HEK293 (cell line): ENCODE measurements around the gene AFF2.
A peak's percentile ranks its signal among the peaks of the same experiment; 100 is the strongest.

Experiments used
- CTCF ChIA-PET: fragments of 350-600 bp; formaldehyde crosslinking; extraction: SDS; loops from one replicate; lab custom pipeline; 2021; ENCODE audit warnings: antibody characterized with exemption; lab: Yijun Ruan, JAX
- POLR2A ChIA-PET: fragments of 300-600 bp; formaldehyde crosslinking; extraction: SDS; loops from one replicate; lab custom pipeline; 2020; ENCODE audit warnings: antibody characterized with exemption, inconsistent platforms; lab: Yijun Ruan, JAX
- H3K27ac ChIP-seq: fragments of 200-500 bp; sonication (Bioruptor generic); 2 replicates; pipeline ENCODE4 v1.5.1; 2014; ENCODE audit warnings: low read depth, low read length, control low read depth, inconsistent platforms; ENCODE audit errors: extremely low read depth
- H3K36me3 ChIP-seq, 2 experiments: fragments of 200-500 bp in 1 of 2; sonication (Bioruptor generic) in 1 of 2; 1 replicate in 1 of 2; 2 replicates in 1 of 2; pipeline ENCODE4 v1.5.1; 2014 to 2017; ENCODE audit warnings: inconsistent platforms in 2 of 2, low read length in 2 of 2; ENCODE audit not compliant: control insufficient read depth in 2 of 2, insufficient read depth in 1 of 2
- H3K4me1 ChIP-seq: fragments of 200-500 bp; sonication (Bioruptor generic); 2 replicates; pipeline ENCODE4 v1.5.1; 2014; ENCODE audit warnings: mild to moderate bottlenecking, low read length, inconsistent platforms; ENCODE audit not compliant: control insufficient read depth, insufficient read depth
- H3K4me3 ChIP-seq: 2 replicates; pipeline ENCODE4 v1.5.1; 2011; ENCODE audit warnings: low read depth, mild to moderate bottlenecking, control low read depth, low read length, moderate library complexity
- H3K9me3 ChIP-seq: fragments of 200-500 bp; sonication (Bioruptor generic); 2 replicates; pipeline ENCODE4 v1.5.1; 2014; ENCODE audit warnings: low read depth, low read length, inconsistent platforms; ENCODE audit not compliant: control insufficient read depth, insufficient read depth
- BCL6B ChIP-seq: fragments of 450-650 bp; formaldehyde crosslinking; IDR thresholded peaks from 2 replicates; pipeline ENCODE4 v1.5.1; 2017; ENCODE audit warnings: missing biosample characterization, missing genetic modification characterization
- FEZF1 ChIP-seq: fragments of 450-650 bp; formaldehyde crosslinking; IDR thresholded peaks from 2 replicates; pipeline ENCODE4 v1.5.1; 2016; ENCODE audit warnings: missing biosample characterization, missing genetic modification characterization
- GLI2 ChIP-seq: fragments of 450-650 bp; formaldehyde crosslinking; IDR thresholded peaks from 2 replicates; pipeline ENCODE4; 2017; ENCODE audit warnings: missing biosample characterization, missing genetic modification characterization, low read depth, borderline replicate concordance
- HIC1 ChIP-seq: fragments of 450-650 bp; formaldehyde crosslinking; IDR thresholded peaks from 2 replicates; pipeline ENCODE4 v1.5.1; 2016; ENCODE audit warnings: missing biosample characterization, missing genetic modification characterization
- IKZF3 ChIP-seq: fragments of 450-650 bp; IDR thresholded peaks from 2 replicates; pipeline ENCODE4 v1.5.0; 2018; ENCODE audit warnings: missing biosample characterization, mild to moderate bottlenecking, missing genetic modification characterization, moderate library complexity
- KLF10 ChIP-seq: fragments of 450-650 bp; IDR thresholded peaks from 2 replicates; pipeline ENCODE4 v1.5.1; 2018; ENCODE audit warnings: missing biosample characterization, mild to moderate bottlenecking, missing genetic modification characterization
- KLF9 ChIP-seq: fragments of 450-650 bp; formaldehyde crosslinking; IDR thresholded peaks from 2 replicates; pipeline ENCODE4 v1.5.1; 2016; ENCODE audit warnings: missing biosample characterization, missing genetic modification characterization, low read depth
- TRIM28 ChIP-seq: IDR thresholded peaks from 2 replicates; pipeline ENCODE4 v1.6.1; 2011; ENCODE audit warnings: low read length, control low read depth, borderline replicate concordance
- WT1 ChIP-seq: fragments of 450-650 bp; formaldehyde crosslinking; IDR thresholded peaks from 2 replicates; pipeline ENCODE4 v1.5.1; 2016; ENCODE audit warnings: missing biosample characterization, missing genetic modification characterization
- YY1 ChIP-seq: fragments of 450-650 bp; formaldehyde crosslinking; IDR thresholded peaks from 2 replicates; pipeline ENCODE4 v1.5.1; 2018; ENCODE audit warnings: missing biosample characterization, missing genetic modification characterization
- ZBTB1 ChIP-seq: fragments of 450-650 bp; formaldehyde crosslinking; IDR thresholded peaks from 2 replicates; pipeline ENCODE4 v1.5.1; 2016; ENCODE audit warnings: missing biosample characterization, missing genetic modification characterization
- ZBTB44 ChIP-seq: fragments of 450-650 bp; IDR thresholded peaks from 2 replicates; pipeline ENCODE4 v1.5.1; 2018; ENCODE audit warnings: missing biosample characterization, mild to moderate bottlenecking, missing genetic modification characterization
- ZBTB7A ChIP-seq: fragments of 450-650 bp; formaldehyde crosslinking; IDR thresholded peaks from 2 replicates; pipeline ENCODE4 v1.5.1; 2016; ENCODE audit warnings: low read depth, missing biosample characterization, missing genetic modification characterization
- ZFHX2 ChIP-seq: fragments of 450-650 bp; formaldehyde crosslinking; conservative IDR thresholded peaks from 2 replicates; pipeline ENCODE4 v1.5.1; 2016; ENCODE audit warnings: missing biosample characterization, missing genetic modification characterization
- ZNF140 ChIP-seq: fragments of 450-650 bp; formaldehyde crosslinking; IDR thresholded peaks from 2 replicates; pipeline ENCODE4 v1.5.1; 2016; ENCODE audit warnings: missing biosample characterization, missing genetic modification characterization
- ZNF184 ChIP-seq: fragments of 450-650 bp; IDR thresholded peaks from 2 replicates; pipeline ENCODE4 v1.5.1; 2018; ENCODE audit warnings: missing biosample characterization, mild to moderate bottlenecking, missing genetic modification characterization
- ZNF214 ChIP-seq: fragments of 450-650 bp; formaldehyde crosslinking; IDR thresholded peaks from 2 replicates; pipeline ENCODE4 v1.5.1; 2017; ENCODE audit warnings: missing biosample characterization, mild to moderate bottlenecking, missing genetic modification characterization, borderline replicate concordance
- ZNF341 ChIP-seq: fragments of 450-650 bp; formaldehyde crosslinking; IDR thresholded peaks from 2 replicates; pipeline ENCODE4; 2016; ENCODE audit warnings: low read depth, missing biosample characterization, missing genetic modification characterization
- ZNF350 ChIP-seq: fragments of 450-650 bp; formaldehyde crosslinking; IDR thresholded peaks from 2 replicates; pipeline ENCODE4 v1.5.0; 2017; ENCODE audit warnings: missing biosample characterization, mild to moderate bottlenecking, missing genetic modification characterization
- ZNF37A ChIP-seq: fragments of 450-650 bp; IDR thresholded peaks from 2 replicates; pipeline ENCODE4 v1.5.1; 2018; ENCODE audit warnings: missing biosample characterization, missing genetic modification characterization
- ZNF549 ChIP-seq: fragments of 450-650 bp; IDR thresholded peaks from 2 replicates; pipeline ENCODE4 v1.5.1; 2018; ENCODE audit warnings: missing biosample characterization, missing genetic modification characterization, mild to moderate bottlenecking, inconsistent platforms, moderate library complexity
- ZNF561 ChIP-seq: fragments of 450-650 bp; IDR thresholded peaks from 2 replicates; pipeline ENCODE4 v1.5.1; 2018; ENCODE audit warnings: missing biosample characterization, missing genetic modification characterization, borderline replicate concordance
- ZNF596 ChIP-seq: fragments of 450-650 bp; IDR thresholded peaks from 2 replicates; pipeline ENCODE4 v1.5.0; 2018; ENCODE audit warnings: missing biosample characterization, mild to moderate bottlenecking, missing genetic modification characterization, moderate library complexity
- ZNF626 ChIP-seq: fragments of 450-650 bp; sonication (Bioruptor Pico); formaldehyde crosslinking; IDR thresholded peaks from 2 replicates; pipeline ENCODE4 v1.5.1; 2018; ENCODE audit warnings: missing biosample characterization, missing genetic modification characterization, inconsistent platforms
- ZNF830 ChIP-seq: fragments of 450-650 bp; IDR thresholded peaks from 2 replicates; pipeline ENCODE4 v1.5.0; 2018; ENCODE audit warnings: missing biosample characterization, missing genetic modification characterization, low read depth, mild to moderate bottlenecking, moderate library complexity
- TF ChIP-seq, protein P1 (sequence below): fragments of 450-650 bp; formaldehyde crosslinking; IDR thresholded peaks from 2 replicates; pipeline ENCODE4 v1.5.1; 2017; ENCODE audit warnings: missing biosample characterization, missing genetic modification characterization
- TF ChIP-seq, protein P2 (sequence below): fragments of 450-650 bp; formaldehyde crosslinking; IDR thresholded peaks from 2 replicates; pipeline ENCODE4 v1.5.1; 2016; ENCODE audit warnings: missing biosample characterization, missing genetic modification characterization

The AFF2 gene

DNA sequence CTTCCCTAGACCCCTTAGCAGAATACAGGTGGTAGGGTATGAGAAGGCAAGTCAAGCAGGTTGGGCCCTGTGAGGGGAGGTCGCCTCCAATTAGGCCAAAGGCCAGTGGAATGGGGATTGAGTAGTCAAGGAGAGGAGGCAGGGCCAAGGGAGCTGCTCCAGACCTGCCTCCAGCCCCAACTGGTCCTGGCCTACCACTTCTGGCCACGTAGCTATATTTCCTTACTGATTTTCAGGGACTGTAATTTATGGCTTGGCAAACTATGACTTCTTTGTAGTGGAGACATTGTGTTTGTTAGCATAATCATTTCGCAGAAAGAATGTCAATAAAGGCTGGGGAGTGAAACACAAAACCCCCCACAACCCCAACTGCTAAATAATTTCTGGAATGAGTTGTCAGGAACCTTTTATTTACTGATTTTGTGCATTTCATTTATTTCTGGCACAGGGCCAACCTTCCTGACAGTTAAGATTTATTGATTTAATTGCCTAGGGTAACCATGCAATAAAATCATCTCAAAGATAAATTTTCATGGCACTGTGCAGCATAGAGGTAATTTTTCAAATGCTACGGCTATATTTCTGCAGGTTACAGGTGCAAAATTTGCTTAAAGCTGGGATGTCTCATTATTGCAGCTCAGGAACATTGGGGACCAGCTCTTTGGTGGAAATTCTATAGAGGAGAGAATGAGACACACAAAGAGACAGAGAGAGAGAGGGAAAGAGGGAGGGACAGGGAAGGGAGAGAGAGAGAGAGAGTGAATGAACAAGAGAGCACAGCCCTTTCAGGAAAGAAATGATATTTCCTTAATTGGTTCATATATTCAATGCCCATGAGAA, 509.8 kb downstream of the AFF2 start:
- ChIA-PET POLR2A (interaction anchor here (0.6 kb wide), 1 partner anchor 197 kb away, joined by 3 read pairs; no protein-coding TSS in a partner anchor), CTCF (no interaction called here)
- Histone ChIP-seq H3K36me3 (no peaks in the 10 kb centered on the region), H3K4me1 (peaks cover 13% of the 10 kb centered on the region), H3K27ac (peak overlapping the region; percentile 70), H3K9me3 (no peaks in the 10 kb centered on the region), H3K4me3 (no peak overlapping the region)
- peak; percentile 93 for TF ChIP-seq WT1 (tag by site-specific recombination)
- peak; percentile 80 for TF ChIP-seq ZNF37A
- no peak for TF ChIP-seq YY1 (tag by site-specific recombination)
- TF ChIP-seq ZBTB7A (tag by site-specific recombination) = no peak
- TF ChIP-seq, protein P1, sequence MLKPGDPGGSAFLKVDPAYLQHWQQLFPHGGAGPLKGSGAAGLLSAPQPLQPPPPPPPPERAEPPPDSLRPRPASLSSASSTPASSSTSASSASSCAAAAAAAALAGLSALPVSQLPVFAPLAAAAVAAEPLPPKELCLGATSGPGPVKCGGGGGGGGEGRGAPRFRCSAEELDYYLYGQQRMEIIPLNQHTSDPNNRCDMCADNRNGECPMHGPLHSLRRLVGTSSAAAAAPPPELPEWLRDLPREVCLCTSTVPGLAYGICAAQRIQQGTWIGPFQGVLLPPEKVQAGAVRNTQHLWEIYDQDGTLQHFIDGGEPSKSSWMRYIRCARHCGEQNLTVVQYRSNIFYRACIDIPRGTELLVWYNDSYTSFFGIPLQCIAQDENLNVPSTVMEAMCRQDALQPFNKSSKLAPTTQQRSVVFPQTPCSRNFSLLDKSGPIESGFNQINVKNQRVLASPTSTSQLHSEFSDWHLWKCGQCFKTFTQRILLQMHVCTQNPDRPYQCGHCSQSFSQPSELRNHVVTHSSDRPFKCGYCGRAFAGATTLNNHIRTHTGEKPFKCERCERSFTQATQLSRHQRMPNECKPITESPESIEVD (tag by site-specific recombination) = peak; percentile 68
- TF ChIP-seq ZNF596 (tag by site-specific recombination) = peak; percentile 62; the same call in 1 of the 2 replicates
- 0 out of 2 replicates have a peak, but pooled peaks have one; percentile 42 for TF ChIP-seq BCL6B (tag by site-specific recombination)
- TF ChIP-seq KLF10 (tag by site-specific recombination) = peak; percentile 47; the same call in 1 of the 2 replicates
- peak; percentile 67; the same call in 1 of the 2 replicates for TF ChIP-seq ZNF214 (tag by site-specific recombination)
- 0 out of 2 replicates have a peak, but pooled peaks have one; percentile 29 for TF ChIP-seq IKZF3 (tag by site-specific recombination)
- peak; percentile 80 for TF ChIP-seq ZNF626 (tag by site-specific recombination)
- peak; percentile 63; the same call in 1 of the 2 replicates for TF ChIP-seq ZNF549 (tag by site-specific recombination)
- TF ChIP-seq KLF9 (tag by site-specific recombination) = no peak
- no peak for TF ChIP-seq ZFHX2 (tag by site-specific recombination)
- peak; percentile 60; the same call in 1 of the 2 replicates for TF ChIP-seq ZNF184 (tag by site-specific recombination)
- TF ChIP-seq ZNF140 (tag by site-specific recombination) = no peak
- TF ChIP-seq ZBTB1 (tag by site-specific recombination) = no peak
- TF ChIP-seq ZNF350 = peak; percentile 40; the same call in 1 of the 2 replicates
- peak; percentile 35 for TF ChIP-seq FEZF1 (tag by site-specific recombination)
- TF ChIP-seq, protein P2, sequence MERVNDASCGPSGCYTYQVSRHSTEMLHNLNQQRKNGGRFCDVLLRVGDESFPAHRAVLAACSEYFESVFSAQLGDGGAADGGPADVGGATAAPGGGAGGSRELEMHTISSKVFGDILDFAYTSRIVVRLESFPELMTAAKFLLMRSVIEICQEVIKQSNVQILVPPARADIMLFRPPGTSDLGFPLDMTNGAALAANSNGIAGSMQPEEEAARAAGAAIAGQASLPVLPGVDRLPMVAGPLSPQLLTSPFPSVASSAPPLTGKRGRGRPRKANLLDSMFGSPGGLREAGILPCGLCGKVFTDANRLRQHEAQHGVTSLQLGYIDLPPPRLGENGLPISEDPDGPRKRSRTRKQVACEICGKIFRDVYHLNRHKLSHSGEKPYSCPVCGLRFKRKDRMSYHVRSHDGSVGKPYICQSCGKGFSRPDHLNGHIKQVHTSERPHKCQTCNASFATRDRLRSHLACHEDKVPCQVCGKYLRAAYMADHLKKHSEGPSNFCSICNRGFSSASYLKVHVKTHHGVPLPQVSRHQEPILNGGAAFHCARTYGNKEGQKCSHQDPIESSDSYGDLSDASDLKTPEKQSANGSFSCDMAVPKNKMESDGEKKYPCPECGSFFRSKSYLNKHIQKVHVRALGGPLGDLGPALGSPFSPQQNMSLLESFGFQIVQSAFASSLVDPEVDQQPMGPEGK = no peak
- peak; percentile 64; the same call in 1 of the 2 replicates for TF ChIP-seq TRIM28
- peak; percentile 83 for TF ChIP-seq ZNF830 (tag by site-specific recombination)
- TF ChIP-seq ZNF341 (tag by site-specific recombination) = no peak
- peak; percentile 51 for TF ChIP-seq ZNF561 (tag by site-specific recombination)
- TF ChIP-seq HIC1 (tag by site-specific recombination) = 0 out of 2 replicates have a peak, but pooled peaks have one; percentile 25
- TF ChIP-seq GLI2 = peak; percentile 13; the same call in 1 of the 2 replicates
- peak; percentile 82 for TF ChIP-seq ZBTB44 (tag by site-specific recombination)
